ENCODE data around the gene PHF21B.
"Not testable (repeated sequence)": the region's sequence is repeated elsewhere in the genome, so short reads cannot be mapped to it uniquely, and the experiment has no call there.

PHF21B gene

DNA sequence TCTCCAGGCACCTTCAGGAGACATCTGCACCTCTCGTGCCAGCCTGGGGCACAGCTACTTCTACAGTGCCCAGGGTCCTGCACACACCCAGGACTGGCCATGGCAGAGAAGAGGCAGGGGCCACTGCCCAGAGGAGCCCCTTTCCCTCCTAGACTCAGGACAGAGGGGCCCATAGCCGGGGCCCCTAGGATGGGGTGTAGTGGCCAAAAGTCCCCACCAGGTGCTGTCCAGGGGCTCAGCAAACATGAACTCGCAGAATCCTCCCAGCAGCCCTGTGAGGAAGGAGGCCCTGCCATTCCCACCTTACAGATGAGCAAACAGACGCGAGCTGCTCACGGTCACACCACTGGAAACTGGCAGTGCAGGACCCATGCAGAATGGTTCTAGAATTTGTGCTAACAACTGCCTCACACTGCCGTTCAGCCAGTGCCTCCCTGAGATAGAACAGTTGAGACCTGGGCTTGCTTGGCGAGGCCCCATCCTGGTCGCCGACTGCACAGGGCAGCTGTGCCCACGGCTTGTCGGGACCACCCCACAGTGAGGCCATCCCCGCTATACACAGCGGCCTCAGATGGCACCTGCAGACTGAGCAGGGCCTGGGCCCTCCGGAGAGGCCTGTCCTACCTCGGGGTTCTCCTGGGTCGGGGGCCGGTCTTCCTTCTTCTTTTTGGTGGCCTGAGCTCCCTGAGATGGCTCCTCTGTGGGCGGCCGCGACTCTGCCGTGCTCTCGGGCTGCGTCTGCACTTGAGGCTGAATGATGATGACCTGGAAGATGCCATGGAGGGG lies 96.4 kb downstream of the PHF21B start:
- Mint-ChIP-seq H3K4me1 (no peaks in the 10 kb centered on the region), H3K27ac (no peak overlapping the region), H3K27me3 (peaks cover 5 to 10% of the 10 kb centered on the region in 2 donors), H3K4me3 (no peak overlapping the region), H3K36me3 (peaks cover 0 to 8% of the 10 kb centered on the region in 2 donors), H3K9me3 (peaks cover 21 to 26% of the 10 kb centered on the region in 2 donors)
- DNase-seq (no peak), ATAC-seq (replicated peaks) (no peak)

DNA sequence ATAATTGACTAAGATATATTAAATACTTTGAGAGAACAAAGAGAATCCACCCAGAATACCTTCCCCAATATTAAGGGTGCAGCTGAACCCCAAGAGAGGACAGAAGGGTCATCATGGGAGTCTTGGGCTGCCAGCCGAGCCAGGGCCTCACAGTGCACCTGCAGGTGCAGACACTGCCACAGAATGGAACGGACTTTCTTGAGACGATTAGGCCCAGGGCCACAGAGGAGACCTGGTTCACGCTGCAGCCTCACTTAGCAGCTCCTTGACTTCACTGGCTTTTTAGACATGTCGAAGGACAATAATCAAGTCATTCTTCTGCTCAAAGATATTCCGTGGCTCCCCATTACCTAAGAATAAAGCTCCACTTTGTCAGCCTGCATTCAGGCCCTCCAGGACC lies 100.6 kb downstream of the PHF21B start:
- no peak for DNase-seq
- Mint-ChIP-seq H3K4me3 (no peak overlapping the region), H3K9me3 (peaks cover 21 to 26% of the 10 kb centered on the region in 2 donors), H3K27me3 (peaks cover 19 to 24% of the 10 kb centered on the region in 2 donors), H3K27ac (no peak overlapping the region), H3K4me1 (no peaks in the 10 kb centered on the region), H3K36me3 (peaks cover 0 to 8% of the 10 kb centered on the region in 2 donors)
- ATAC-seq (replicated peaks), result no peak

DNA sequence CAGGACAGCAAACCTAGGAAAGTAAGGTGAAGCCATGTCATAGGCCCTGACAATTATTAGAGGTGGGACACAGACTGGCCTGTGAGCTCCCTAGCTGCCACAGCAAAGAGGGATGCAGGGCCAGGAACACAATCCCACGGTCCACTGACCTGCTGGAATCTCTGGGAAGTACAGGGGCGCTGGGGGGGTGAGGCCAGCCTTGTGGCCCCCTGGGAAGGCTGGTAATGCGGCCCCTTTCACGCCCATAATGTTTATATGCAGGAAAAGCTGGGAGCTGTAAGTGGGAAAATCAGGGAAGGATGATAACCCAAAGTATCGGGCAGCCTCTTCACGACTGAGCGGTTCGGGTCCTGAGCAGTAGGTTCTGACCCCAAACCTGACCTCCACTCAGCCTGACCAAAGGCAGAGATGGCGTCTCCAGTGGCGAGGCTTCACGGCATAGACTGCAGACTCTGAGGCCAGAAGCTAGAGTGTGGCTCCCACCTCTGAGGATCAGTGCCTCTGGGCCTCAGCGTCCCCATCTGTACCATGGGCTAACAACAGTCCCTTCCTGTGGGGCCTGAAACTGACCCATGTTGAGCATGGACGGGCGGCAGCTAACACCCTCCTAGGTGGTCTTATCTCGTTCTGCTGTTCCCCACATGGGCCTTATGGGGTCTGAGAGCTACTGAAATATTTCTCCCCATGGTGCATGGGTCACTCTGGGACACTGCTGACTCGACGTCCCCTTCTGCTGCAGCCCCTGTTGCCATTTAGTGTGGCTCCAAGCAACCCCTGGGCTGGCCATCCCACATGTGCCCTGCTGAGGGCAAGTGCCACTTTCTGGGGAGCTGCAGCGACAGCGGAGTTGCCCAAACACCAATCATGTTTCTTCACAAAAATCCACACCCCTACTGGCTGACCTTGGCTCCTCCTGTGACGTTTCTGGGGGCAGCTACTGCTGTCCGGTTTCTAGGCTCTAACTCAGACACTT lies 101.8 kb downstream of the PHF21B start:
- H3K9me3 Mint-ChIP-seq, result peaks cover 23 to 27% of the 10 kb centered on the region in 2 donors
- ATAC-seq (replicated peaks) (no peak), DNase-seq (no peak)
- peaks cover 20 to 28% of the 10 kb centered on the region in 2 donors for H3K27me3 Mint-ChIP-seq
- peaks cover 0 to 8% of the 10 kb centered on the region in 2 donors for H3K36me3 Mint-ChIP-seq
- H3K27ac Mint-ChIP-seq, result no peak overlapping the region
- H3K4me3 Mint-ChIP-seq, result no peak overlapping the region
- no peaks in the 10 kb centered on the region for H3K4me1 Mint-ChIP-seq

DNA sequence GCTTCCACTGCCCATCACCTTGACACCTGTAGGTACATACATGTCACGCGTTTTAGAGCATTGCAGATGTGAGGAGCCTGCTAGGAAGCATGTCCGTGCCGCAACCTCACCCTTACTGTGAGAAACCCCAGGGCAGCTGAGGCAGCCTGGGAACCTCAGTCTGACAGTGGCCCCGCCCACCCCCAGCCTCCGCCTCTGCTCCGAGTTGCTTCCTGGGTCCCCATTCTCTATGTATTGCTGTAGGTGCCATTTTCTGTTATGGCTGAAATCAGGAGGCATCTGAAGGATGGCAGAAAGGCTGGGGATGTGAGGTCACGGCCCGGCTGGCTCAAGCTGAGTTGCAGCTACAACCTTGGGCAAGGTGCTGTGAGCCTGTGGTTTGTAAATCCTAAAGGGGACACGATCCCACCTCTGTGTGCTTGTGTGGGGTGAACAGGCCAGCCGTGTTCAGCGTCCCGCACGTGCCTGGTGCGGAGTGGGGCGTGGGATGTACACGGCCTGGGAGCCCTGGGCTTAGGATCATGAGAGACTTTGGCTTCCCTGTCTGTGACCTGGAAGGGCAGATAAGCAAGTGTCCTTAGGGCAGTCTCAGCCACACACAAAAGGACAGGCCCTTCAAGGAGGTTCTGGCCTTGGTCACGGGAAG lies 102.7 kb downstream of the PHF21B start:
- Mint-ChIP-seq H3K27me3 (peaks cover 19 to 23% of the 10 kb centered on the region in 2 donors), H3K4me1 (no peaks in the 10 kb centered on the region), H3K27ac (no peak overlapping the region), H3K9me3 (peaks cover 20 to 30% of the 10 kb centered on the region in 2 donors), H3K4me3 (no peak overlapping the region), H3K36me3 (peaks cover 0 to 6% of the 10 kb centered on the region in 2 donors)
- no peak for ATAC-seq (replicated peaks)
- no peak for DNase-seq

DNA sequence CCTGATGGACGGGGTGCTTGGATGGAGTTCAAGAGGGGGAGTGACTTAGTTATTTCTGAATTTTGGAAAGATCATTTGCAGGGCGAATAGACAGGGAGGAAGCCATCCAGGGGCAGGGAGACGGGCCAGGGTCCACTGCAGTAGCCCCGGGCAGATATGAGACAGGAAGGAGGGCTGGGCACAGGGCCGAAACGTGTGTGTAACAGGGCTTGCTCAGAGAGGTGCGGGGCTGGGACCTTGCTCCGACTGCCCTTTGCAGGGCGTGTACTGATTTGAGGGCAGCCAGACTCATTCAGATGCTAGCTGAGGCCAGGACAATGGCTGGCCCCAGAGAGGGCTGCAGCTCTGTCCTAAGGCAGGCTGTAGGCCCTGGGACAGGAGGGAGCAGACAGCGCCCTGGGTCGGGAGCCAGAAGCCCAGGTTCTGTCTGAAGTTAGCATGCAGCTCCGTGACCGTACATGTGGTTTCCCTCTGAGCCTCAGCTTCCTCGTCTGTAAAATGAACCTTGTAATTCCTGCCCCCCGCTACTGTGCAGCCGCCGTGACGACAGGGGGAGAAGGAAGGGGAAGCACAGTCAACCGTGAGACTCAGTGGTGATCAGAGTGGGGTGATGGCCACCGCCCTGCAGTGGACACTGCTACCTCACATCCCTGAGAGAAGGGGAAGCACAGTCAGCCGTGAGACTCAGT lies 103.4 kb downstream of the PHF21B start:
- no peak overlapping the region for H3K4me3 Mint-ChIP-seq
- ATAC-seq (replicated peaks) (no peak), DNase-seq (no peak)
- peaks cover 19 to 23% of the 10 kb centered on the region in 2 donors for H3K27me3 Mint-ChIP-seq
- peaks cover 17 to 23% of the 10 kb centered on the region in 2 donors for H3K9me3 Mint-ChIP-seq
- no peaks in the 10 kb centered on the region for H3K4me1 Mint-ChIP-seq
- H3K36me3 Mint-ChIP-seq, result peaks cover 0 to 3% of the 10 kb centered on the region in 2 donors
- H3K27ac Mint-ChIP-seq, result no peak overlapping the region

DNA sequence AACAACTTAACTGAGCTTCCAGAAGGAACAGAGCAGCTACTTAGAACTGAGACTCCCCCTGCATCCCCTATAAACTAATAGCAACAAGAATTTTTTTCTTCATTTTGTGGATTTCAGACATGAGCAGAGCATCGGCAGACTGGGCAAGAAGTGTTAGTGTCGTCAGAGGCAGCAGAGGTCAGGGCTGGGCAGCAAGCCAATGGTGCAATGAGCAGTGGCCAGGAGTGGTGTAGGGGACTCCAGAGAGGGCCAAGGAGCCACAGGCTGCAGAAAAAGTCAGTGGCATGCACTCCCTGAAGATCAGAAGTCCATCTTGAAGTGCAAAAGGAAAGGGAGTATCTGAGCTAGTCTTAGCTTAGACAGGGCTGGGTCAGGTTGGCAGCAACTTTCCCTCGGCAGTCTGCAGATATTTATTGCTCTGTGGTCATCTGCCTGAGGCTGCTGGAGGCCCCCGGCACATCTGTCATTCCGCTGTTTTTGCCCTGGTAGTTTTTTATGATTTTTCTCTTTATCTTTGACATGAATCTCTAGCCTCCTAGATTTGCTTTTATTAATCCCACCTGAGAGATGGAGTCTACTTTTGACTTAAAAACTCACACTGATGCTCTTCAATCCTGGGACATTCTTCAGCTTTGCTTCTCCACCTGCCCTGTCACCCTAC lies 105.2 kb downstream of the PHF21B start:
- H3K36me3 Mint-ChIP-seq; ATAC-seq (replicated peaks); H3K4me3 Mint-ChIP-seq; H3K27ac Mint-ChIP-seq; DNase-seq; H3K4me1 Mint-ChIP-seq: not testable (repeated sequence)
- Mint-ChIP-seq H3K27me3 (peaks cover 19 to 20% of the 10 kb centered on the region in 2 donors), H3K9me3 (peaks cover 8 to 10% of the 10 kb centered on the region in 2 donors)

DNA sequence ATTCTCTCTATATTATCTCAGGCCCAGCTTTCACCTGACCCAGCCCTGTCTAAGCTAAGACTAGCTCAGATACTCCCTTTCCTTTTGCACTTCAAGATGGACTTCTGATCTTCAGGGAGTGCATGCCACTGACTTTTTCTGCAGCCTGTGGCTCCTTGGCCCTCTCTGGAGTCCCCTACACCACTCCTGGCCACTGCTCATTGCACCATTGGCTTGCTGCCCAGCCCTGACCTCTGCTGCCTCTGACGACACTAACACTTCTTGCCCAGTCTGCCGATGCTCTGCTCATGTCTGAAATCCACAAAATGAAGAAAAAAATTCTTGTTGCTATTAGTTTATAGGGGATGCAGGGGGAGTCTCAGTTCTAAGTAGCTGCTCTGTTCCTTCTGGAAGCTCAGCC lies 106.6 kb downstream of the PHF21B start:
- H3K27me3 Mint-ChIP-seq, result peaks cover 18 to 19% of the 10 kb centered on the region in 2 donors
- not testable (repeated sequence) for H3K27ac Mint-ChIP-seq; ATAC-seq (replicated peaks); H3K4me1 Mint-ChIP-seq; H3K9me3 Mint-ChIP-seq; H3K4me3 Mint-ChIP-seq; DNase-seq; H3K36me3 Mint-ChIP-seq

DNA sequence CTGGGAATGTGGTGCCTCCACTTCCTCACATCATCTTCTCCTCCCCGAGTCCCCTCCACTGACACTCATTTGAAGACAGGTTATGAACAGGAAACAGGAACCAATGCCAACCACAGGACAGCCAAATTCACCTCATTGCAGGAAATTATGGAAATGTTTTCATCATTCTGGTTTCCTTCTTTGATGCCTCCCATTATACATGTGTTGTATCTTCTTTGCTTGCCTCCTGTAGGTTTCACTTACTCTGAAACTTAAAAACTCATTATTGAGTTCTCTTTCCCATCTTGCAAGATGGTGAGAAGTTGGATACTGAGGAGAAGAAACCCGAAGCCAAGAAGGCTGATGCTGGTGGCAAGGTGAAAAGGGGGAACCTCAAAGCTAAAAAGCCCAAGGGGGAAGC lies 108.5 kb downstream of the PHF21B start:
- Mint-ChIP-seq H3K27me3 (peaks cover 18 to 19% of the 10 kb centered on the region in 2 donors), H3K27ac (no peak overlapping the region), H3K4me1 (no peaks in the 10 kb centered on the region), H3K36me3 (no peaks in the 10 kb centered on the region), H3K9me3 (peaks cover 8 to 9% of the 10 kb centered on the region in 2 donors), H3K4me3 (no peak overlapping the region)
- ATAC-seq (replicated peaks) (no peak), DNase-seq (no peak)

DNA sequence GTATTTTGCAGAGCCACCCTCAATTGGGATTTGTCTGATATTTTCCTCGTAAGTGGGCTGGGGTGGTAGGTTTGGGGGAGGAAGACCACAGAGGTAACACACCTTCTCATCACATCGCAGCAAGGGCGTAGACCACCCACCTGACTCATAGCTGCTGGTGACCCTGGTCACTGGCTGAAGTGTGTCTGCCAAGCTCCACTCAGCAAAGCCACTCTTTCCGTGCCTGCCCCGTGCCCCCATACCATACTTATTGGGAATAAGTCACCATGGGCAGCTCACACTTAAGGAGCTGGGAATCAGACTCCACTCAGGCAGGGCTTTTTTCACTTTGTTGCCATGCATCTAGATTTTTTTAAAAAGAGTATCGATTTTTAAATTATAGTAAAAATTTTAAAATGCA lies 111.6 kb downstream of the PHF21B start:
- ATAC-seq (replicated peaks), result no peak

DNA sequence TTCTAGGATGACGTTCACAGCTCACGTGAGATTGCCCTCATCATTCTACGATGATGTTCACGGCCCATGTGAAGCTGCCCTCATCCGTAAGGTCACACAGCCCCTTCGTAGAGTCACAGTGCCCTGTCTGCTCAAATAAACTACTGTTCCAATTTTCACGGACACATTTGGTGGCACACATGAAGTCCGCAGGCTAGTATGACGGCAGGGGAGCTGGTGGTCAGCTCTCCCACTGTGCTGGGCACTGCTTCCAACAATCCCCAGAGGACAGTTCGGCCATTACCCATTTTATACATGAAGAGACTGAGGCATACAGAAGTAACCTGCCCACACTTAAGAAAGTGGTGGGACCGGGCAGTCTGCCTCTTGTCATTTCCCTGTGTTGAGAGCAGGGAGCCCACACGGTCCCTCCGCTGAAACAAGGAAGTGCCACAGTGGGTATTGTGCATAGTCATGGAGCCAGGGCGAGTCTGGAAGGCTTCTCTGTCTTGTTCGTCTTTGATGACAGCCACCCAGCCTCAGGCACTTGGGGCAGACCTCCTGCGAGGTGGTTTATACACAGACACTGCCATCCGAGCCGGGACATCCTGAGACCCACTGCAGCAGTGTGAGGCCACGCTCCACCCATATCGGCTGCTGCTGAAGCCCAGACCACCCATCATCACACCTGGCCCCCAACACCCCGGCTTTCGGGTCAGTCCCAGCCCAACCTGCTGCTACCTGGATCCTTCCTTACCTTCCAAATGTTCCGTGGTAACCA lies 114.3 kb downstream of the PHF21B start:
- no peak for ATAC-seq (replicated peaks)
- Mint-ChIP-seq H3K9me3 (no peaks in the 10 kb centered on the region), H3K4me3 (no peak overlapping the region), H3K27me3 (no peaks in the 10 kb centered on the region), H3K4me1 (no peaks in the 10 kb centered on the region), H3K27ac (no peak overlapping the region), H3K36me3 (no peaks in the 10 kb centered on the region)
- no peak for DNase-seq

More for the DNA sequence above, 111.6 kb downstream of the PHF21B start:
- Mint-ChIP-seq H3K4me1 (no peaks in the 10 kb centered on the region), H3K9me3 (peaks cover 6 to 9% of the 10 kb centered on the region in 2 donors), H3K27me3 (peaks cover 0 to 4% of the 10 kb centered on the region in 2 donors), H3K27ac (no peak overlapping the region), H3K36me3 (no peaks in the 10 kb centered on the region), H3K4me3 (no peak overlapping the region)
- DNase-seq, result no peak

DNA sequence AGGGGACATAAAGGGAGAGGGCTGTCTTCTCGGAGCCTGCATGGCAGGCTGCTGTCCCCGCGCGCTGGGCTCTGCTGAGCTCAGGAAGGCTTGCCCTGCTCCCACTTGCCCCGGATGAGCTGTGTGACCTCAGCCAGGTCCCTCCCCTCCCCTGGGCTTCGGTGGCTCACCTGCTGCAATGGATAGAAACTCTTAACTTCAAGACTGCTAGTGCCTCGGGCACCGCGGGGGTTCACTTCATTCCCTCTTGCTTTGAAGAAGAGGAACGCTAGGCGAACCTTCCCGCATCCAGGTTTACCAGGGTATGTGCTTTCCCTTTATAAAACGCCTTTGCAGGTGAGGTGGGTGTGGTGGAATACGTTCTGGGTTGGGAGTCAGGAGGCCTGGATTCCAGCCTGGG lies 115.0 kb downstream of the PHF21B start:
- no peak for DNase-seq
- Mint-ChIP-seq H3K9me3 (no peaks in the 10 kb centered on the region), H3K27me3 (no peaks in the 10 kb centered on the region), H3K36me3 (no peaks in the 10 kb centered on the region), H3K4me3 (no peak overlapping the region), H3K27ac (no peak overlapping the region), H3K4me1 (no peaks in the 10 kb centered on the region)
- ATAC-seq (replicated peaks), result no peak

DNA sequence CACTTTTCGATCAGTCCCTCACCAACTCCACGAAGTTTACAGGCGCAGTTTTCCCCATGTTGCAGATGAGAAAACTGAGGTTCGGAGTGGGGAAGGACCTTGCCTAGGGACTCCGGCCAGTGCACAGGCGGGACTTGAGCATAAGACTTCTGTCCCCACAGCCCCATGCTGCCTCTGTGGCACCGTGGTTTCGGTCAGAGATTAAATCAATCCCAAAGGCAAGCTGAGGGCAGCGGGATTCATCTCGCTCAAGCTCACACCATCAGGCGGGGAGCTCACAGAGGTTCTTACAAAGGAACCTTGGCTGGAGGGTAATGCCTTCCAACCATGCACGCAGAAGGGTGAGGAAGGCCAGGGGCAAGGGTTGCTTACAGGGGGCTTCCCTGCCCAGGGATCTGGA lies 115.5 kb downstream of the PHF21B start:
- DNase-seq (no peak), ATAC-seq (replicated peaks) (no peak)
- H3K4me3 Mint-ChIP-seq, result no peak overlapping the region
- no peaks in the 10 kb centered on the region for H3K9me3 Mint-ChIP-seq
- no peaks in the 10 kb centered on the region for H3K4me1 Mint-ChIP-seq
- no peak overlapping the region for H3K27ac Mint-ChIP-seq
- H3K36me3 Mint-ChIP-seq, result no peaks in the 10 kb centered on the region
- H3K27me3 Mint-ChIP-seq, result no peaks in the 10 kb centered on the region

DNA sequence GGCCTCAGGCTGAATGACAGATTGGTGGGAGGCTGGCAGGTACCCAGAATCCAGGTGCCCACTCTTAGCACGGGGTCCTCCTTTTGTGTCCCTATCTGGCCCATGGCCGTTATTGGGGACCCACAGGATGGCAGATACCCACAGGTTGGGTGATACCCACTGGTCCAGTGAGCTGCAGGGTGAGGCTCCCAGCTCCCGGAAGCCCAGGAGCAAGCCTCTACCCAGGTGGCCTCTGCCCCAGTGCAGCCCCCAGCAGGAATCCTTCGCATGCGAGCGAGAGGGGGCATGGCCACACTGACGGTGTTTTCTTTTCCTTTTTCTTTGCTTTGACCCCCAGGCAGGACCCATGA lies 116.1 kb downstream of the PHF21B start:
- no peak overlapping the region for H3K4me3 Mint-ChIP-seq
- no peaks in the 10 kb centered on the region for H3K27me3 Mint-ChIP-seq
- DNase-seq (no peak), ATAC-seq (replicated peaks) (no peak)
- no peaks in the 10 kb centered on the region for H3K4me1 Mint-ChIP-seq
- no peaks in the 10 kb centered on the region for H3K9me3 Mint-ChIP-seq
- no peak overlapping the region for H3K27ac Mint-ChIP-seq
- no peaks in the 10 kb centered on the region for H3K36me3 Mint-ChIP-seq
